Measurements from ENCODE around the gene SMNDC1.

SMNDC1 gene

GRCh38 chr10:110330675-110331074 is 26.0 kb upstream of the SMNDC1 start:
- in situ Hi-C loops (cut with MboI; ENCODE audit: low sequenced_read_pairs), result no loop called here

- in situ Hi-C loops (cut with MboI; ENCODE audit: low sequenced_read_pairs), result no loop called here
Measured at GRCh38 chr10:110327262-110327914, 22.7 kb upstream of the SMNDC1 start.

GRCh38 chr10:110326351-110327032 is 21.8 kb upstream of the SMNDC1 start:
- in situ Hi-C loops (cut with MboI; ENCODE audit: low sequenced_read_pairs), result no loop called here

- in situ Hi-C loops (cut with MboI; ENCODE audit: low sequenced_read_pairs), result loop anchor here (25.0 kb wide), 1 partner anchor 1812 kb away; no protein-coding TSS in a partner anchor
Measured at GRCh38 chr10:110324805-110325280, 20.1 kb upstream of the SMNDC1 start.

- in situ Hi-C loops (cut with MboI; ENCODE audit: low sequenced_read_pairs), result loop anchor here (25.0 kb wide), 1 partner anchor 1813 kb away; no protein-coding TSS in a partner anchor
Measured at GRCh38 chr10:110324201-110324804, 19.6 kb upstream of the SMNDC1 start.

GRCh38 chr10:110323503-110323902 is 18.8 kb upstream of the SMNDC1 start:
- in situ Hi-C loops (cut with MboI; ENCODE audit: low sequenced_read_pairs), result loop anchor here (25.0 kb wide), 1 partner anchor 1814 kb away; no protein-coding TSS in a partner anchor

- in situ Hi-C loops (cut with MboI; ENCODE audit: low sequenced_read_pairs), result loop anchor here (25.0 kb wide), 1 partner anchor 1815 kb away; no protein-coding TSS in a partner anchor
Measured at GRCh38 chr10:110321869-110322620, 17.3 kb upstream of the SMNDC1 start.

- in situ Hi-C loops (cut with MboI; ENCODE audit: low sequenced_read_pairs), result loop anchor here (25.0 kb wide), 1 partner anchor 1819 kb away; no protein-coding TSS in a partner anchor
Measured at GRCh38 chr10:110317866-110318850, 13.4 kb upstream of the SMNDC1 start.

GRCh38 chr10:110313674-110314073 is 9.0 kb upstream of the SMNDC1 start:
- in situ Hi-C loops (cut with MboI; ENCODE audit: low sequenced_read_pairs), result loop anchor here (25.0 kb wide), 1 partner anchor 1824 kb away; no protein-coding TSS in a partner anchor

GRCh38 chr10:110312206-110312605 is 7.5 kb upstream of the SMNDC1 start:
- in situ Hi-C loops (cut with MboI; ENCODE audit: low sequenced_read_pairs), result loop anchor here (25.0 kb wide), 1 partner anchor 1825 kb away; no protein-coding TSS in a partner anchor

GRCh38 chr10:110311357-110311949 is 6.7 kb upstream of the SMNDC1 start:
- in situ Hi-C loops (cut with MboI; ENCODE audit: low sequenced_read_pairs), result loop anchor here (25.0 kb wide), 1 partner anchor 1826 kb away; no protein-coding TSS in a partner anchor

GRCh38 chr10:110310741-110311140 is 6.0 kb upstream of the SMNDC1 start:
- in situ Hi-C loops (cut with MboI; ENCODE audit: low sequenced_read_pairs), result loop anchor here (25.0 kb wide), 1 partner anchor 1827 kb away; no protein-coding TSS in a partner anchor

- in situ Hi-C loops (cut with MboI; ENCODE audit: low sequenced_read_pairs), result loop anchor here (25.0 kb wide), 1 partner anchor 1829 kb away; no protein-coding TSS in a partner anchor
Measured at GRCh38 chr10:110307805-110308204, 3.1 kb upstream of the SMNDC1 start.

GRCh38 chr10:110306452-110306768 is 1.7 kb upstream of the SMNDC1 start:
- in situ Hi-C loops (cut with MboI; ENCODE audit: low sequenced_read_pairs), result loop anchor here (25.0 kb wide), 1 partner anchor 1831 kb away; no protein-coding TSS in a partner anchor

- in situ Hi-C loops (cut with MboI; ENCODE audit: low sequenced_read_pairs), result loop anchor here (25.0 kb wide), 1 partner anchor 1831 kb away; no protein-coding TSS in a partner anchor
Measured at GRCh38 chr10:110305767-110306451, 1.2 kb upstream of the SMNDC1 start.

GRCh38 chr10:110304394-110304779 is 333 bp downstream of the SMNDC1 start:
- in situ Hi-C loops (cut with MboI; ENCODE audit: low sequenced_read_pairs), result loop anchor here (25.0 kb wide), 1 partner anchor 1833 kb away; no protein-coding TSS in a partner anchor

- in situ Hi-C loops (cut with MboI; ENCODE audit: low sequenced_read_pairs), result loop anchor here (25.0 kb wide), 1 partner anchor 1834 kb away; no protein-coding TSS in a partner anchor
Measured at GRCh38 chr10:110303681-110304080, 1.0 kb downstream of the SMNDC1 start.

GRCh38 chr10:110300486-110300986 is 4.2 kb downstream of the SMNDC1 start:
- in situ Hi-C loops (cut with MboI; ENCODE audit: low sequenced_read_pairs), result loop anchor here (25.0 kb wide), 1 partner anchor 1837 kb away; no protein-coding TSS in a partner anchor

Data from HL-60/S4 (cell line).